ENCODE measurements around the gene GLIS1. TPM values are rescaled to one million over a fixed set of nuclear protein-coding genes. Genes with fewer than 3 reads are reported as not detected.

GLIS1 gene
- total and polyA plus RNA-seq, 2 of the 8 experiments (the other 6 are each of a cell fraction or from before 2014, with no cell fraction given), result 0.15 to 0.22 TPM

DNA sequence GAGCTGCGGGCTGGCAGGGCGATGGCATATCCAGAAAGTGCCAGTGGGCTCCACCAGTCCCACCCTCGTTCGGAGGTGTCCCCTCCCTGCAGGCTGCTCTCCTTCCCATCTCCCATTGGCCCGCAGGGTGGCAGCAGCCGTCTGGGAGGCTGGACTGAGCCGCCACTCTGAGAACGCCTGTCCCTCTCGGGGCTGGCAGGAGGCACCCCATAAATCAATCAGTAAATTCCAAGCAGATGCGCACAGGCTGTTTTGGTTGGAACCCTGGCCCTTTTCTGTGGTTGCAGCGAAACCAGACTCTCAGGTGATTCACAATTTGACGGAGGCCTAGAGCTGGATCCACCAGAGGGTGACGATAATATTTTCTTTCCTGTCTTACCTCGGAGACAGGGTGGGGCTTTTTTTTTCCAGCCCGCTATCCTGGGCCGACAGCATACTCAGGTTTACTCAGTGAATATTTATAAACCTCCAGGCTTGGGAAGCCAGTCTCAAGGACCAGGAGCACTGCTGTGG lies 99.7 kb downstream of the GLIS1 start:
- Histone ChIP-seq H2AFZ (ENCODE audit: low read length) (no peak overlapping the region), H3K4me3 (ENCODE audit: extremely low read depth in 1 of 4, insufficient read depth in 2 of 4, low read depth in 3 of 4, low read length in 4 of 4) (no peak overlapping the region), H3K4me2 (ENCODE audit: insufficient read depth in 1 of 2, low read depth in 2 of 2, low read length in 2 of 2) (no peak overlapping the region), H3K23ac (ENCODE audit: insufficient read length) (no peak overlapping the region), H4K5ac (ENCODE audit: insufficient read length, low read depth, low read length) (no peak overlapping the region), H2BK5ac (ENCODE audit: low read depth, low read length) (no peak overlapping the region), H3K4ac (replicated peaks; ENCODE audit: insufficient read length, low read depth, low read length) (no peak overlapping the region), H4K8ac (ENCODE audit: extremely low read depth, insufficient read depth, low read length) (no peak overlapping the region), H3K27ac (ENCODE audit: low read depth, low read length) (no peak overlapping the region), H2BK20ac (ENCODE audit: low read length) (no peak overlapping the region), H3K56ac (replicated peaks; ENCODE audit: insufficient read length, low read depth, low read length) (no peak overlapping the region), H3K27me3 (replicated peaks in 1 of 4; ENCODE audit: control insufficient read depth in 3 of 4, extremely low read depth in 1 of 4, insufficient read depth in 3 of 4, low read length in 3 of 4) (no peaks in the 10 kb centered on the region), H3K18ac (ENCODE audit: extremely low read depth, low read length) (no peak overlapping the region), H2BK12ac (ENCODE audit: low read depth, low read length) (no peak overlapping the region), H3K36me3 (ENCODE audit: control insufficient read depth in 2 of 4, insufficient read depth in 4 of 4, low read length in 3 of 4) (no peaks in the 10 kb centered on the region), H2BK120ac (replicated peaks; ENCODE audit: low read depth, low read length) (no peak overlapping the region), H4K20me1 (replicated peaks in 1 of 2; ENCODE audit: control insufficient read depth in 1 of 2, insufficient read depth in 2 of 2, low read length in 2 of 2) (no peaks in the 10 kb centered on the region), H2AK5ac (ENCODE audit: low read depth, low read length) (no peak overlapping the region), H2BK15ac (ENCODE audit: low read length) (no peak overlapping the region), H3K23me2 (ENCODE audit: low read depth, low read length) (no peaks in the 10 kb centered on the region), H3K14ac (ENCODE audit: insufficient read length) (no peak overlapping the region), H3K79me1 (ENCODE audit: low read depth, low read length) (no peaks in the 10 kb centered on the region), H3K9ac (replicated peaks in 1 of 4; ENCODE audit: extremely low read depth in 1 of 4, low read depth in 3 of 4, low read length in 3 of 4) (no peak overlapping the region), H3K79me2 (ENCODE audit: control insufficient read depth in 1 of 2, insufficient read depth in 2 of 2, low read length in 2 of 2) (no peaks in the 10 kb centered on the region), H4K91ac (replicated peaks; ENCODE audit: insufficient read length, low read length) (no peak overlapping the region), H3K4me1 (replicated peaks in 1 of 4; ENCODE audit: control insufficient read depth in 3 of 4, insufficient read depth in 4 of 4, low read length in 3 of 4) (peaks cover 0 to 4% (median 4%) of the 10 kb centered on the region in 4 experiments; a peak in 5 of 7 replicates), H3K9me3 (ENCODE audit: insufficient read depth in 2 of 2, low read depth in 1 of 2, low read length in 1 of 2) (no peaks in the 10 kb centered on the region)
- TF ChIP-seq CBX5 (IDR thresholded peaks at IDR 0.05; ENCODE audit: low read depth, low read length), result no peak
- no peak for TF ChIP-seq POLR2A (IDR thresholded peaks at IDR 0.05; ENCODE audit: control extremely low read depth in 1 of 2, low read depth in 2 of 2, low read length in 2 of 2)
- TF ChIP-seq ASH2L (IDR thresholded peaks at IDR 0.05; ENCODE audit: low read length), result no peak
- TF ChIP-seq RAD21 (IDR thresholded peaks at IDR 0.05 in 1 of 2, conservative IDR thresholded peaks at IDR 0.05 in 1 of 2; ENCODE audit: low read depth in 2 of 2, low read length in 2 of 2), result peak; percentile 36 to 54; a peak in 3 of 4 replicates
- TF ChIP-seq SUZ12 (IDR thresholded peaks at IDR 0.05; ENCODE audit: low read length), result no peak
- TF ChIP-seq, protein P1, sequence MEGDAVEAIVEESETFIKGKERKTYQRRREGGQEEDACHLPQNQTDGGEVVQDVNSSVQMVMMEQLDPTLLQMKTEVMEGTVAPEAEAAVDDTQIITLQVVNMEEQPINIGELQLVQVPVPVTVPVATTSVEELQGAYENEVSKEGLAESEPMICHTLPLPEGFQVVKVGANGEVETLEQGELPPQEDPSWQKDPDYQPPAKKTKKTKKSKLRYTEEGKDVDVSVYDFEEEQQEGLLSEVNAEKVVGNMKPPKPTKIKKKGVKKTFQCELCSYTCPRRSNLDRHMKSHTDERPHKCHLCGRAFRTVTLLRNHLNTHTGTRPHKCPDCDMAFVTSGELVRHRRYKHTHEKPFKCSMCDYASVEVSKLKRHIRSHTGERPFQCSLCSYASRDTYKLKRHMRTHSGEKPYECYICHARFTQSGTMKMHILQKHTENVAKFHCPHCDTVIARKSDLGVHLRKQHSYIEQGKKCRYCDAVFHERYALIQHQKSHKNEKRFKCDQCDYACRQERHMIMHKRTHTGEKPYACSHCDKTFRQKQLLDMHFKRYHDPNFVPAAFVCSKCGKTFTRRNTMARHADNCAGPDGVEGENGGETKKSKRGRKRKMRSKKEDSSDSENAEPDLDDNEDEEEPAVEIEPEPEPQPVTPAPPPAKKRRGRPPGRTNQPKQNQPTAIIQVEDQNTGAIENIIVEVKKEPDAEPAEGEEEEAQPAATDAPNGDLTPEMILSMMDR (IDR thresholded peaks at IDR 0.05; ENCODE audit: control extremely low read depth in 1 of 3, insufficient read depth in 1 of 3, low read depth in 1 of 3, low read length in 3 of 3), result peak; percentile 12 to 29 (median 27); a peak in 3 of 4 replicates
- no peak for TF ChIP-seq FOSL1 (IDR thresholded peaks at IDR 0.05; ENCODE audit: insufficient read depth, low read depth, low read length)
- FAIRE-seq (no peak), DNase-seq (ENCODE audit: low read depth in 1 of 2, low spot score in 2 of 2) (no peak)
- ChIA-PET CTCF (ENCODE audit: partially characterized antibody) (interaction anchor here (0.5 to 1.0 kb wide), 3 partner anchors 24 to 165 kb away, joined by 3 to 4 read pairs (median 4); no protein-coding TSS in a partner anchor), POLR2A (ENCODE audit: partially characterized antibody) (no interaction called here)
- WGBS, 2 experiments (ENCODE audit: extremely low coverage in 1 of 2, insufficient coverage in 1 of 2, insufficient read length in 1 of 2, insufficient replicate concordance in 2 of 2, low coverage in 1 of 2, low lambda C conversion rate in 2 of 2, missing lambda C conversion rate in 1 of 2), result 82% methylated on average over 14 of the region's 16 CpGs; no CpG with 5 or more reads in 1 of the 2 experiments

Data from H1 (cell line).